Stimulated activated CD4-positive, alpha-beta T cell treated with anti-CD3 and anti-CD28 coated beads, Interleukin-4, amount 100 ng/mL, for 1 hour (primary cell): ENCODE measurements around the gene ATAD3A.
"Not testable (repeated sequence)": the region's sequence is repeated elsewhere in the genome, so short reads cannot be mapped to it uniquely, and the experiment has no call there.

ENCODE experiments used
- DNase-seq: peaks from one replicate; pipeline ENCODE4 v3.0.0-alpha.2; 2020

ATAD3A gene

DNA sequence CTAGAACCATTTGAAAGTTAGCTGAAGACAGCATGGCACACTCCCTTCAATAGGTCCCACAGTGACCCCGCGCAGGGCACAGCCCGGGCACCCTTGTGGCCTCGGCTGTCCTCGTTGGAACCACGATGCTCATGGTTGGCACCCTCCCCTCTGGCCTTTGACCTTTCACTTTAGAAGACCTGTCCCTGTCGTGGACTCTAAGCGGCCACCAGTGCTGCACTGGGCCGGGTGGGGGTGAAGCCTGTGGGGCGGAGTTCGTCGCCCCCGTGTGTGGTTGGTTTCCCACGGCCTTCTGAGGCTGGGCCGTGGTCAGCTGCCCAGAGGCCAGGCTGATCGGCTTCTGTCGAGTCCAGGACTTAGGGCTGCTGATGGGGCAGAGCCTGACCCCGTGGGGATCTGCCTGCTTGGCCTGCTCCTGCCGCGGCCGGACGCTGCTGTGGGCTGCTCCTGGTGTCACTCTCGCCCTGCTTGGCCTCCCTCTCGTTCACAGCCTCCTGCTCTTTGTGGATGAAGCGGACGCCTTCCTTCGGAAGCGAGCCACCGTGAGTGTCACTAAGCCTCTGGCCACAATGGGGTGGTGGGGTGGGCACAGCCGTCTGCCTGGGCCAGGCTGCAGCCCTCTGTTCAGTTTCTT, 12.9 kb downstream of the ATAD3A start:
- DNase-seq = not testable (repeated sequence)

DNA sequence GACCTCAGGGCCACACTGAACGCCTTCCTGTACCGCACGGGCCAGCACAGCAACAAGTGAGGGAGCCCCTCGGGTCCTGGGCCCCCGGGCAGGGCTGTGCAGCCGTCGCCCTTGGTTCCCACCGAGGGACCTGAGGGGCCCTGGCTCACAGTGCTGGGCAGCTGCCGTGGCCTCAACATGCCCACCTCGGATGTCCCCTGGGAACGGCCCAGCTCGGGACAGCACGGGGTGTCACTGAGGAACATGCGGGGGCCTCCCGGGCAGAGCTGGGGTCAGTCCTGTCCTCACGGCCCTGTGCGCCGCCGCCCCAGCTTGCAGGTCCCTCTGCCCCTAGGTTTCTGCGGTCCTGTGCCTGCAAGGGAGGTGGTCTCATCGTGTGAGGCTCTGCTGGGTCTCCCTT, 14.5 kb downstream of the ATAD3A start:
- not testable (repeated sequence) for DNase-seq

DNA sequence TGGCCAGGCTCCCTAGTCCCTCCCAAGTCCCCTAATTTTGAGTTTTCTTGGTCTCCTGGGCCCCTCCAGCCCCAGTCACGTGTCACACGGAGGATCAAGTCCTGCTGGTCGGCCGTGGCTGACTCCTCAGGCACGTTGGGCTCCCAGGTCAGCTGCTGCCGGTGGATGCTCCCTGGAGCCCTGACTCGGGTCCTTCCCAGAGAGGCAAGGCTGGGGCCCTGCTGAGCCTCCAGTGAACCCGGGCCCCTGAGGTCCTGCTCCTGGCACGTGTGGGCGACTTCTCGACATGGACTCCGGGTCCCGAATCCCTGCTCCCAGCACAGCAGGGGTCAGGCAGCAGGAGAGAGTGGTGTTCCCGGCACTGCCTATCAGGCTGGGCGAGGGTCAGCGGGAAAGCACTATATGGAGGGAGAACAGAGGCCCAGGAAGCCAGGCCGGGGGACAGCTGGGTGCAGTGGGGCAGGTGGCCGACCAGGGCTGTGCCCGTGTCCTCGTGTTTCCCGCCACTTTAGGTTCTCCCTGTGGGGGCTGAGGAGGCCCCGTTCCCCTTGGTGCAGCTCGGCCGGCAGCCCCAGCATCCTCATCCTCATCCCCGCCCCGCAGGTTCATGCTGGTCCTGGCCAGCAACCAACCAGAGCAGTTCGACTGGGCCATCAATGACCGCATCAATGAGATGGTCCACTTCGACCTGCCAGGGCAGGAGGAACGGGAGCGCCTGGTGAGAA, 15.3 kb downstream of the ATAD3A start:
- no peak for DNase-seq

DNA sequence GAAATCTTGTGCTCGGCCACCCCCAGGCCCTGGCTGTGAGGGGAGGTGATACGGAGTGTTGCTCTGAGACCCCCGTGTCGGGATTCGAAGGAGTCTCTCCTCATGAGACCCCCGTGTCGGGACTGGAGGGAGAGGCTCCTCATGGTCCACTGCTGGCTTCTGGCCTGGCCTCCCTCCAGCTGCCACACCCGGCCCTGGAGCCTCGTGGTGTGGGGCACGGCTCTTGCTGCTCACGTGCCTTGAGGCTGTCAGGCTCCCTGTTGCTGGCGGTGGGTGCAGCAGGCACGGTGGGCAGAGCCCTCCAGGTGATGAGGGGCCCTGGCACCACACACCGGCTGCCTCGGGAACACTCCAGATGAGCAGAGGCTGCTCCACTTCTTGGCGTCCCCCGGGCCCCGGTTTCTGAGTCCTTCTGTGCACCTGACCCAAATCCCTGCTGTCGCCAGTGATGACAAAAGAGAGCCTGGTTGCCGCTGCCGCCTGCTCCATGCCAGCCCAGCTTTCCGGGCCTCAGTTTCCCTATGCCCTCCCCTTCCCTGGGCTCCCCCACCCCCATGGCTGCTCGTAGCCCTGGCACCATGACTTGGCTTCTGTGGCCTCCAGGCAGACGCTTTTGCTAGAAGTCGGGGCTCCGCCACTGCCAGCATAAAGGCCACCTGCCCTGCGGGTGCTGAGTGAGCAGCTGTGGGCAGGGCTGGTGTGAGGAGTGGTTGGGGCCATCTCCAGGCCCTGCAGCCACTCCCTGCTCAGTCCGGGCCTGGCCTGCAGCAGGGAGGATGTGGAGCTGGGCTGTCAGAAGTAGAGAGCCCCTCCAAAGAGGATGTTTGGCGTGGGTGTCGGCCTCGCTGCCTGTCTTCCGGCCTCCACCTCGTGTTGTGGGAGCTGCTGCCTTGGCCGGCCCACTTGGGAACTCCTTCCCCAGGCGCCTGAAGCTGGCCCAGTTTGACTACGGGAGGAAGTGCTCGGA, 16.6 kb downstream of the ATAD3A start:
- no peak for DNase-seq

DNA sequence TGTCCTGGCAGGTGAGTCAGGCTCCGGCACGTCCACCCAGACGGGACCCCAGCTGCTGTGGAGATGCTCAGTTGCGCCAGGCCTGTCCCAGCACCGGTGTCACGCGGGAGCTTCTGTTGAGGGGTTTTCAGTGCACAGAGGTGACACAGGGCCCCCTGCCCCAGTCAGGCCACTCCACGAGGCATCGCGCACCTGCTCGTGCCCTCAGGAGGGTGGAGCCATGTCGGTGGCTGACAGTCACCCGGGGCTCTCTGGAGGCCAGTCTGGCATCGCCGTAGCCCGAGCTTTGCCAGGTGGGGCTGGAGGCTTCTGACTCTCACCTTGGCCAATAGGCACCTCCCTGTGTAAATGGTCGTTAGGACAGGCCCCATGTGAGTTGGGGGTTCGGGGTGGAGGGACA, 17.4 kb downstream of the ATAD3A start:
- no peak for DNase-seq

DNA sequence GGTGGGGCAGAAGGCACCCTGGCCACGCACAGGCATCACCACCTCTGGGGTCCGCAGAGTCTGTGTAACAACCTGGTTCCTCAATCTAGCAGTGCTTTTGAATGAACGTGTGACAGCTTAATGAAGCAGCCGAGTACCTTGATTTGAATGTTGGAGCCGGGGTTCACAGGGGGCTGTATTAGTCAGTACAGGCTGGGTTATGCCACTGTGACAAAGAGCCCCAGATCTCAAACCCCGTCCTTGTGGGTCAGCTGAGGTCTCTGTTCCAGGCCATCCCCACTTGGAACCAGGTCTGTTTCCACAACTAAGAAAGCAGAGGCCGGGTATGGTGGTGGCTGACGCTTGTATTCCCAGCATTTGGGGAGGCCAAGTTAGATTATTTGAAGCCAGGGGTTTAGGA, 18.0 kb downstream of the ATAD3A start:
- no peak for DNase-seq

DNA sequence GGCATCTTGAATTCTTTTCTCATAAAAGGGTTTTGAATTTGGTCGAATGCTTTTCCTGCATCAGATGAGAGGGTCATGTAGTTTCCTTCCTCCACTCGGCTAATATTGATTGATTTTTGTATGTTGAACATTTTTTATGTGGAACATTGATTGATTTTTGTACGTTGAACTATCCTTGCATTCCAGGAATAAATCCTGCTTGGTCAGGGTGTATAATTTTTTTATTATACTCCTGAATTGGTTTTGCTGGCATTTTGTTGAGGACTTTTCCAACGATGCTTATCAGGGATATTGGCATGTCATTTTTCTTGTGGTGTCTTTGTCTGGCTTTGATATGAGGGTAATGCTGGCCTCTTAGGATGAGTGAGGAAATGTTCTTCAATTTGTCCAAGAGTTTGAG, 20.0 kb downstream of the ATAD3A start:
- no peak for DNase-seq

DNA sequence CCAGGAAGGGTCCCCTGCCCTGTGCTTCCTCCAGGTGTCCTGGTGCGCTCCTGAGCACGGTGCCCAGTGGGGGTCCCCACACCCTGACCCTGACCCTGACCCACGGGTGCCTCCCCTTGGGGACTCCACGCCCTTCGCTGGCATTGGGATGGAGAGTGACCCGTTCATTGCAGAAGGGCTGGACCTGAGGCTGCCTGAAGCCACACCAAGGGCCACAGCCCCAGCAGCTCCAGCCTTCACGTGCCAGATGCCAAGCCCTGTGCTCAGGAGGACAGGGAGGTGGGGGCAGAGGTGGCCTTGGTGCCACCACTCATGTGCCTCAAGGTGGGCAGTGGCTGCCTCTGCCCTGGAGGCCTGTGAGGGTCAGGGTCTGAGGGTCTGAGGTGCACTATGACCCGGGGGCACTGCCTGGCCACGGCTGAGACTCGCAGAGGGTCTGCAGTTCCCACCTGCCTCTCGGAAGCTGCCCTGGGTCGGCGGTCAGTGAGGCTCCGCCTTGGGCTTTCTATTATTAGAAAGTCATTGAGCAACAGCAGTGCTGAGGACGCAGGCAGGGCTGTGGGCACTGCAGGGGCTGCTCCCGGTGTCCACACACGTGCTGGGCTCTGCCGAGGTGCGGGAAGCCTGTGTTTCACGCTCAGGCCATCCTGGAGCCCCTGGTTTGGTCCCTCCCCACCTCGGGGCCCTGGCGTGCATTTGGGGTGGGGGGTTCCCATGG, 21.4 kb downstream of the ATAD3A start:
- DNase-seq = not testable (repeated sequence)

DNA sequence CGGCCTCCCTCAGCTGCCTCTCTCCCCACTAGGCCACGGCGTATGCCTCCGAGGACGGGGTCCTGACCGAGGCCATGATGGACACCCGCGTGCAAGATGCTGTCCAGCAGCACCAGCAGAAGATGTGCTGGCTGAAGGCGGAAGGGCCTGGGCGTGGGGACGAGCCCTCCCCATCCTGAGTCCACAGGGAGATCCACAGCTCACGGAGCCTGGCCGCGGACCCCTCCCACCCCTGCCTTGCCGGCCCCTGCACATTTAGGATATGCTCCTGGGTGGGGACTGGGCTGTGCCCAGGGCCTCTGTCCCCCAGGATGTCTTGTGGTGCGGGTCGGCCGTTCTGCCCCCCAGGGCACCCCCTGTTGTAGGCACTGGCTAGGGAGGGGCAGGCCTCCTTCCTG, 21.9 kb downstream of the ATAD3A start:
- not testable (repeated sequence) for DNase-seq

DNA sequence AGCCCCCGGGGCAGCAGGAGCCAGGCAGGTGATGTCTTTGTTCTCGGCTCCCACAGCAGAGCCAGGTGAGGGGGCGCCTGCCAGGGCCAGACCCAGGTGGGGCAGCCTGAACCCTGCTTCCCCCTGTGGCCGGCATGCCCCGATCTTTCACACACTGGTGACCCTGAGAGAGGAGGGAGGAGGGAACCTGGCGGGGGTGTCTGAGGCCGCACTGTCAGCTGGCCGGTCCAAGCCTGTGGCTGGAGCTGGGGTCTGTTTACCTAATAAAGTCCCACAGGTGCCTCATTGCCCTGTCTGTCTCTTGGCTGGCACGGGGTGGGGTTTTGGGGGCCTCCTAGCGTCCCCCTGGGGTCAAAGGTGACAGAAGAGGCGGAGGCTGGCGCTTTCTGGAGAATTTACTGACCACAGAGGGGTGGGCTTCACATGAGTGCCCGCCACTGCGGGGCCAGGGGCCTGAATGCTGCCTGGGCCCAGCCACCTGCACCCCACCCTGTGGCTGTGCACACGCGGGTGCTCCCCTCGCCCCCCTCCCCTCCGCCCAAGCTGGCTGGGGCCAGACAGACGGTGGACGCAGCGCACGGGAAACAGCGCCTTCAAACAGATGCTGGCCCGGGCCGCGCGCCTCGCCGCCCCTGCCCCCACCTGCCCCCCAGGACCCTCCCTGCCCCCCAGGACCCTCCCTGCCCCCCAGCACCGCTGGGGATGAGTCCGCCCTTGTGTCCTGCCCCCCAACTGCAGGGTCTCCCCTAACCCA, 22.6 kb downstream of the ATAD3A start:
- no peak for DNase-seq

DNA sequence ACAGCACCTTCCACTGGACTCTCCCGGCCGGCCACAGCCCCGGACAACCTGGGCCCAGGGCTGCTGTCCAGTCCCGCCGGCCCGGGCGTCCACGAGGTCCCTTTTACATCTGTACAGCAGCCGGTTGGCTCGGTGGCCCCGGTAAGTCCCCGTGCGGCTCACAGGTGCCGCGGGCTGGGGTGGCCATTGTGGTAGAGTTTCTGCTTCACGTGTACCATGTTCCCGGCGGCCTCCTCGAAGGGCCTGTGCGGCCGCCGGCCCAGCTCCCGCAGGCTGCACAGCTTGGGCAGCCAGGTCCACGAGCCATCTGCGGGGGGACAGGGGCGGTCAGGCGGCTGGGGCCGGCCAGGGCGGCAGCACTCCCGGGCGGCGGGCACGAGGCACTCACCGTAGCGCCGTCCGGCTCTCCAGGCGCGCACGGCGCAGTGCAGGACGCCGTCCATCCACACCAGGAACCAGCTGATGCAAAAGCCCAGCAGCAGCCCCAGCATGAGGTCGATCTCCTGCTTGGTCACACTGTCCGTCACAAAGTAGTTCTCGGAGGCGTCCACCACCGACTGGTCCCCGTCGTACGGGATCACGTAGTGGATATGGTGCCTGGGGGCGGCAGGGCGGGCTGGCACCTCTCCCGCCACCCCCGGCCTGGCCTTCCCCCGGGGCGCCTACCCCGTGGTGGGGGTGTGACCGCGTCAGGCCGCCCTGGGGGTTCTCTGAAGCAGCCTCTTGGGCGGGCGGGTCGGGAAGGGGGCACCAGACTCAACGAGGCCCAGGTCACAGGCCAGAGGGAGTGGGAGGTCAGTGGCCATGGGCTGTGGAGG, 23.4 kb downstream of the ATAD3A start:
- no peak for DNase-seq

DNA sequence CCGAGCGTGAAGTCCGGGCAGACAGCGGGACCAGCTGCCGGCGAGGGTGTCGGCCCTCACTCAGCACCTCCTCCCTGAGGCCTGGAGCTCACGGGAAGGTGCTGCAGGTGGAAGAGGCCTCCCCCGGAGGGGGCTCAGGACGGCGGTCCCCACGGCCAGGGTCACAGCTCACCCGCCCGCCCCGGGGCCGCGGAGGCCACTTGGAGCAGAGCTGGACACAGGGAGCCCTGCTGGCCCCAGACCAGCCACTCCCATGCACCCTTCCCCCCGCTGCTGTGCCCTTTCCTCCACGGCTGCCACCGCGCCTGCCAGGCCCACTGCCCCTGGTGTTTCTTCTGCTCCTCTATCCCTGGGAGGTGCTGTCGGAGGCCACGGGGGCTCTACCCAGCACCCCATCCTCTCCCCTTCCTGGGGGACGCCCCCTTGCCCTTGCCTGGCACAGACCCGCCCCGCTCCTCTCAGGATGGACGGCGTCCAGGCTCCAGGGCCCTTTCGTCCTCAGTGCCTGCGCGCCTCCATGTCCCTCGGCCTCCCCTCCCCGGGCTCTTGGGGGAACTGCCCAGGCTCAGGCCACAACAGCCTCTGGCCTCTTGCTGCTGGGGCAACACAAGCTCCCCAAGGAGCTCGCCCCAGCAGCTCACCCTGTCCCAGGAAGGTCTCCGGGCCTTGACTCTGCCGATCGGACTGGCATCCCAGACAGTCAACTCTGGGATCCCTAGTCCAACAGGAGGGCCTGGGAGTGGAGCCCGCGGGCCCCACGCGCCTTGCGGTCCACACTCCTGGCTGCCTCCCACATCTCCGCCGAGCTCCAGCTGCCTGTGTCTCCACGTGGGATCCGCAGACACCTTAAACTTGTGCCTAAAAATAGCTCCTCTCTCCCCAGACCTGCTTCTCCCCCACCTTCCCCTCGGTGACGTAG, 24.3 kb downstream of the ATAD3A start:
- DNase-seq = no peak

DNA sequence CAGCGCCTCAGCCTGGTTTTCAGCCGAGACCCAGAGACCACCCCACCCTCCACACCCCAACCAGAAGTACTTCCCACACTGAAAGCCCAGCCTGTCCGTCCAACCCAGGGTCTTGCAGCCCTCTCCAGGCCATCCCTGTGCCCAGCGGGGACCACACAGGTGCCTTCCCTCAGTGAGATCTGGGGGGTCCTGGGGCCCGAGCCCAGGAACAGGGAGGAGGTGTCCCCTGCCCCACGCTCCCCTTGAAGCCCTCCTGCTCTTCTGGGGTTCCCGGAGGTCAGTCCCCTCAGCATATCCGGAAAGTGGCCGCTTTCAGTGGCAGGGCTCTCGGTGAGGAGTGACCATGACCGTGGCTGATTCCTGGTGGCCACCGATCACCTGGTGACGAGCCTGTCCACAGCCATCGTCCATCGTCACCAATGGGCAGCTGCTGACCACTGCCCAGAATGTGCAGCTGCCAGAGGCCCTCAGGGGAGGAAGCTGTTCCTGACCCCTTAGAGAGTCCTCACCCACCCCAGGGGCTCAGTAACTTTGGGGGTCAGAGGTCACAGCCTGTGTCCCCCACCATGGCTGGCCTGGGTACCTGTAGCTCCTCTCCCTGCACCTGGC, 25.1 kb downstream of the ATAD3A start:
- no peak for DNase-seq

DNA sequence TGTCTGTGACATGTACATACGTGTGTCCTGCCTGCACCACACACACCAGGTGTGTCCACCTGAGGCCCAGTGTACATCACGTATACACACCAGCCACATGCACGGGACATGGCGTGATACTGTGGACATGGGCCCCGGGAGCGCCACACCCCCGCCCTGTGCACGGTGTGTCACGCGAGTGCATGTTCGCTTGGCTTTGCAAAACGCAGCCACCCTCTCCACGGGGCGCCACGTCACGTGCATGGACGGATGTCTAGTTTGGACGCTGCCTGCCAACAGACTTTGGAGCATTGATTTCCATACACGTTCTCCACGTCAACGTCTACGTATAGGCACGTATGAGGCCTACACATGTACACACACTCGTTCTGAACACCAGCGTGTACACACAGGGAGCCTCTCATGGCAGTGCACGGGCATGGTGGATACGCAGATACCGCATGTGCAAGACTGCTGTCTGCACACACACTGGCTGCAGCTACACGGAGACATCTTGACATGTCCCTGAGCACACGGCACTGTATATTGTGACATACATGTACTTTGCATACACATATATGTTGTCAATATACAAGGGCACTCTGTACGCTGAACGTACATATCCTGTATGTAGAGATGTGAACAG, 25.8 kb downstream of the ATAD3A start:
- DNase-seq = no peak

DNA sequence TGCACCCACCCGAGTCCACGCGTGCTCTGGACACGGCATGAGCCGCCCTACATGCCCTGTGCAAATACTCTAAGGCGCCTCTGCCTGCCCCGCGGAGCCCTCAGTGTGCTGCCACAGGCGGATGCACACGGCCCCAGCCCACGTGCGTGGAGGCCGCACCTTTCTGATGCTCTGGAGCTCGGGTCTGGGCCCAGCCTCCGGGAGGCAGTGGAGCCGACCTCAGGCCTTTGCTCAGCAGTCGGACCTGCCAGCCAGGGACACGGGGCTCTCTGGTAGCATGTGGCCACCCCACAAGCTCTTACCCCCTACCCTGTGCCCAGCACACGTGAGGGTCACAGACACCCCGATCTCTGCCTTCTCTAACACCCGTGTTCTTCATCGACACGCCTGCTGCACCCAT, 26.4 kb downstream of the ATAD3A start:
- no peak for DNase-seq

DNA sequence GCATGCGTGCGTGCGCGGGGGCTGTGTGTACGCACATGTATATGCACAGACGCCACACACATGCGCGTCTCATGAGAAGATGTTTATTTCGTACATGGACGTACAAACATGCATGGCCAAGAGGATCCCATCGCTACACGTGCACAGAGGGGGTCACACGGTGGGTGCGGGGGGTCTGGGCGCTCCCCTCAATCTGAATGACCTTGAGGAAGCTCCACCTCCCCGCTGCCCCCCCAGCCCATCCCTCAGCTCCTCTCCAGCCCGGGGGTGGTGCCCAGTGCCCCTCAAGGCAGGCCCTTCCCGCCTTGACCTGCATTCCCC, 27.0 kb downstream of the ATAD3A start:
- DNase-seq = no peak

DNA sequence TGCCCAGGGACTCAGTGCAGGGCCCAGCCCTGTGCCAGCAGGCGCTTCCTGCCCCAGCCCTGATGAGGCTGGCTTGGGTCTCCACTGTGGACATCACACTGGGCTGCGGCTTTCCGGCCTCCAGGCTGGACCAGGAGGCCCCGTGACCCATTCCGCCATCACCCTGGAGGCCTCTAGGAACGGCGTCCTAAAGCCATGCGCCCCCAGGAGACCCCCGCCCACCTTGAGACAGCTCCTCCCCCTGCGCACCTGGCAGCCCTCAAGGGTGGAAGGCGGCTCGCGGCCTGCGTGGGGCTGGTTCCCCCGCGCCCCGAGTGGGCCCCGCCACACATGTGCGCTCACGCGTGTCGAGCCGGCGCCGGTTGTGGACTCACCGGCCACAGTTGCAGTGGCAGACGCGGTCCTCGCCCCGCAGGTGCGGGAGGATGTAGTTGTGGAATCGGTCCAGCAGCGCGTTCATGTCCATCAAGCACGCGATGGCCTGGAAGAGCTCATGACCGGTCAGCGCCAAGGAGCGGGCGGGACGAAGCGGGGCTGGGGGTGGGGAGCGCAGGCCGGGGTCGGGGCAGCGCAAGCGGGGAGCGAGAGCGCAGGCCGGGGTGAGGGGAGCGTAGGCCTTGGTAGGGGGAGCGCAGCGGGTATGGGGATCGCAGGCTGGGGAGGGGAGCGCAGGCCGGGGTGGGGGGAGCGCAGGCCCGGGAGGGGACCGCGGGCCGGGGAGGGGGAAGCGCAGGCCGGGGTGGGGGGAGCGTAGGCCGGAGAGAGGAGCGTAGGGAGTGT, 27.5 kb downstream of the ATAD3A start:
- DNase-seq = no peak

DNA sequence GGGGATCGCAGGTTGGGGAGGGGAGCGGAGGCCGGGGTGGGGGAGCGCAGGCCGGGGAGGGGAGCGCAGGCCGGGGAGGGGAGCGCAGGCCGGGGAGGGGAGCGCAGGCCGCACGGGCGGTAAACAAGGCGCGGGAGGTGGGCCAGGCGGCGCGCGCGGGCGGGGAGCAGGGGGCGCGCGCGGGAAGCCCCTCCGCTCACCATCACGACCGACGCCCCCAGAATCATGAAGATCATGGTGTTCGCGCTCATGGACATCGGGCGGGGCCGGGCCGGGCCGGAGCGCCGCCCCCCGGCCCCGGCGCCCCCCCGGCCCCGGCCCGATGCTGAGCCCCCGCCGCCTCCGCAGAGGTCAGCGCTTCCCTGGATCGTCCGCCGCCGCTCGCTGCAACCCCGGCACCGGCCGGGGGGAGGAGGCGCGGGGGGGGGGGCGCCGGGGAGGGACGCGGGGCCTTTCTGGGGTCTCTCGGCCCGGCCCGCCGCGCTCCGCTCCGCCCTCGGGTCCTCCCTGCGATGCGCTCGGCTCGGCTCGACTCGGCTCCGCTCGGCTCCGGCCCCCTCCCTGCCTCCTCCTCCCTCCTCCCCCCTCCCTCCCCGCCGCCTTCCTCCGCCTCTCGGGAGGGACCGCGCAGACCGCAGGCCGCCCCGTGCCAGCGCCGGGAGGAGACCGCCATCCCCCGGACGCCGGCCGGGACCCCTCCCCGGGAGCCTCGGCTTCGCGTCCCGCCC, 28.3 kb downstream of the ATAD3A start, which contains the start of gene TMEM240:
TSS of gene TMEM240 (minus strand) at position 535 of the 728 bp plus-strand sequence. CDS start at position 257, 278 bp downstream.
- DNase-seq = peak; percentile 62
